Right atrium auricular region (tissue), 2 donors: Measurements from ENCODE around the gene KLHL26. TPM values are rescaled to one million over a fixed set of nuclear protein-coding genes. Genes with fewer than 3 reads are reported as not detected.
A peak's percentile ranks its signal among the peaks of the same experiment; 100 is the strongest.

Experiments
- DNase-seq: peaks from one replicate; pipeline ENCODE4 v3.0.0-alpha.2; 2019; ENCODE audit warnings: low spot score
- H3K27ac ChIP-seq, 2 donors: fragments of 200-600 bp; sonication (generic); 1 replicate in 1 of 2; 2 replicates in 1 of 2; pipeline ENCODE4 v1.5.1; 2016 to 2019
- H3K27me3 ChIP-seq, 2 donors: fragments of 200-600 bp; sonication (generic); one replicate each; pipeline versions ENCODE4 v1.5.1 to v1.6.0; 2017 to 2019
- H3K36me3 ChIP-seq: fragments of 200-600 bp; sonication (generic); one replicate; pipeline ENCODE4 v1.5.1; 2016
- H3K4me1 ChIP-seq, 2 donors: fragments of 200-600 bp; sonication (generic); one replicate each; pipeline versions ENCODE4 v1.5.1 to v1.6.0; 2017 to 2019
- H3K4me3 ChIP-seq, 2 donors: fragments of 200-600 bp; sonication (generic); 1 replicate in 1 of 2; 2 replicates in 1 of 2; pipeline ENCODE4 v1.5.1; 2017 to 2019; ENCODE audit warnings: mild to moderate bottlenecking in 1 of 2, moderate library complexity in 1 of 2
- H3K9me3 ChIP-seq, 2 donors: fragments of 200-600 bp; sonication (generic); one replicate each; pipeline ENCODE4 v1.5.1; 2019
- total RNA-seq, 2 donors: library from RNA; depleted of rRNA; stranded (reverse); fragments of >200 nt; gene quantifications; one replicate each; pipeline ENCODE4 v1.1.0, GENCODE V29; 2016
- TF ChIP-seq, protein P1 (sequence below), 2 donors: fragments of 200-600 bp; sonication (generic); IDR thresholded peaks; one replicate each; pipeline ENCODE4 v1.5.1; 2019; ENCODE audit warnings: antibody characterized with exemption in 2 of 2

KLHL26 gene
- total RNA-seq, 2 donors from 2014 or later: 5.7 to 11.3 TPM

DNA sequence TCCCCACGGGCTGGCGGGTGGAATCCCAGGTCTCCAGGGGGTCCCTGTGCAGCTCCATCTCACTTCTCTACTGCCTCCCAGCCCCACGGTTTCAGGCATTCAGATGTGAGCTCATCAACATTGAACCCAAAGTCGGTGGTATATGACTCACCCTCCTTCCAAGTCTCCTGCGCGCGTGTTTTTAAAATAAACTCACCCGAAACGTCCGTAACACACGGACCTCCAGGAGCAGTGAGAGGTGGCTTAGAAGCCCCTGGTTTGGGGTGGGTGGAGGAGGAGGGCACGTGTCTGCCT is 32.6 kb downstream of the KLHL26 start:
- DNase-seq: no peak
- no peak overlapping the region for H3K27ac ChIP-seq
- H3K9me3 ChIP-seq: no peaks in the 10 kb centered on the region
- TF ChIP-seq, protein P1, sequence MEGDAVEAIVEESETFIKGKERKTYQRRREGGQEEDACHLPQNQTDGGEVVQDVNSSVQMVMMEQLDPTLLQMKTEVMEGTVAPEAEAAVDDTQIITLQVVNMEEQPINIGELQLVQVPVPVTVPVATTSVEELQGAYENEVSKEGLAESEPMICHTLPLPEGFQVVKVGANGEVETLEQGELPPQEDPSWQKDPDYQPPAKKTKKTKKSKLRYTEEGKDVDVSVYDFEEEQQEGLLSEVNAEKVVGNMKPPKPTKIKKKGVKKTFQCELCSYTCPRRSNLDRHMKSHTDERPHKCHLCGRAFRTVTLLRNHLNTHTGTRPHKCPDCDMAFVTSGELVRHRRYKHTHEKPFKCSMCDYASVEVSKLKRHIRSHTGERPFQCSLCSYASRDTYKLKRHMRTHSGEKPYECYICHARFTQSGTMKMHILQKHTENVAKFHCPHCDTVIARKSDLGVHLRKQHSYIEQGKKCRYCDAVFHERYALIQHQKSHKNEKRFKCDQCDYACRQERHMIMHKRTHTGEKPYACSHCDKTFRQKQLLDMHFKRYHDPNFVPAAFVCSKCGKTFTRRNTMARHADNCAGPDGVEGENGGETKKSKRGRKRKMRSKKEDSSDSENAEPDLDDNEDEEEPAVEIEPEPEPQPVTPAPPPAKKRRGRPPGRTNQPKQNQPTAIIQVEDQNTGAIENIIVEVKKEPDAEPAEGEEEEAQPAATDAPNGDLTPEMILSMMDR (IDR thresholded peaks at IDR 0.05): no peak
- H3K4me3 ChIP-seq: no peak overlapping the region
- H3K4me1 ChIP-seq: peaks cover 0 to 38% of the 10 kb centered on the region in 2 donors
- H3K36me3 ChIP-seq: peaks cover 27% of the 10 kb centered on the region
- H3K27me3 ChIP-seq: no peaks in the 10 kb centered on the region

DNA sequence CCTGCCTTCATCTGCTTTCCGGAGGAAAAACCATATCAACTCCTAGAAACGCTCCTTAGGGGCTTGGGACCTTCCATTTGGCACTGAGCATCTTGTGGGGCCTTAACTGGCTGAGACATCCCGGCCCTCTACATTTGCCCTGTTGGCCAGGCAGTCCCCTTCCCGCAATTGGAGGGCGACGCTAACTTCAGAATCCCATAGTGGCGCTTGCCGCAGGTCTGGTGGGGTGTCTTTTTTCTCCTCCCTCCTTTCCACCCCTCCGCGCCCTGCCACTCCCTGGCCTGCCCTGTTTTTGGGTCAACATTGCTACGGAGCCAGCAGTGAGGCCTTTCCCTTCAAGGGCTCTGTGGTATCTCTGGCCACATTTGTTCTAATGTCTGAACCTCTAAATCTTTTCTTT is 33.1 kb downstream of the KLHL26 start:
- no peak overlapping the region for H3K27ac ChIP-seq
- peaks cover 27% of the 10 kb centered on the region for H3K36me3 ChIP-seq
- TF ChIP-seq, protein P1 (IDR thresholded peaks at IDR 0.05): no peak

DNA sequence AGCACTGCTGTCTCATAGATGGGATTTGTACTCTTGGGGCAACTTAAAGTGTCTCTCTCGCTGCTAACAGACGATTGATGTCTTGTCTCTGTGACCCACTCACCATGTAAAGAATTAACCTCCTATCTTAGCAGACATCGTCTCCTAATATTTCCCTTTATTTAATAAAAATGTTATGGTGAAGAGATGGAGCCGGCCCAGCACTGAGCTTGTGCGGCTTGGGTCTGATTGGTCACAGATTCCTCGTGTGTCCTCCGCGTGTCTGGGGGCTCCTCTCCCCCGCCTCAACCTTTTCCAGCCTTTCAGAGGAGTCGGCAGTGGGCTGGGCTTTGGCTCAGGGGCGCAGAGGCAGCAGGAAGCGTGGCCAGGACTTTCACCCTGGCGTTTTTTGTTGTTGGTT is 33.5 kb downstream of the KLHL26 start:
- DNase-seq: no peak
- H3K27ac ChIP-seq: no peak overlapping the region
- no peaks in the 10 kb centered on the region for H3K9me3 ChIP-seq
- H3K4me3 ChIP-seq: no peak overlapping the region
- peaks cover 0 to 36% of the 10 kb centered on the region in 2 donors for H3K4me1 ChIP-seq
- TF ChIP-seq, protein P1 (IDR thresholded peaks at IDR 0.05): no peak
- H3K27me3 ChIP-seq: no peaks in the 10 kb centered on the region
- peaks cover 27% of the 10 kb centered on the region for H3K36me3 ChIP-seq

More for the DNA sequence above, 33.1 kb downstream of the KLHL26 start:
- Histone ChIP-seq H3K27me3 (no peaks in the 10 kb centered on the region), H3K4me3 (no peak overlapping the region), H3K4me1 (peaks cover 0 to 38% of the 10 kb centered on the region in 2 donors), H3K9me3 (no peaks in the 10 kb centered on the region)
- no peak for DNase-seq

DNA sequence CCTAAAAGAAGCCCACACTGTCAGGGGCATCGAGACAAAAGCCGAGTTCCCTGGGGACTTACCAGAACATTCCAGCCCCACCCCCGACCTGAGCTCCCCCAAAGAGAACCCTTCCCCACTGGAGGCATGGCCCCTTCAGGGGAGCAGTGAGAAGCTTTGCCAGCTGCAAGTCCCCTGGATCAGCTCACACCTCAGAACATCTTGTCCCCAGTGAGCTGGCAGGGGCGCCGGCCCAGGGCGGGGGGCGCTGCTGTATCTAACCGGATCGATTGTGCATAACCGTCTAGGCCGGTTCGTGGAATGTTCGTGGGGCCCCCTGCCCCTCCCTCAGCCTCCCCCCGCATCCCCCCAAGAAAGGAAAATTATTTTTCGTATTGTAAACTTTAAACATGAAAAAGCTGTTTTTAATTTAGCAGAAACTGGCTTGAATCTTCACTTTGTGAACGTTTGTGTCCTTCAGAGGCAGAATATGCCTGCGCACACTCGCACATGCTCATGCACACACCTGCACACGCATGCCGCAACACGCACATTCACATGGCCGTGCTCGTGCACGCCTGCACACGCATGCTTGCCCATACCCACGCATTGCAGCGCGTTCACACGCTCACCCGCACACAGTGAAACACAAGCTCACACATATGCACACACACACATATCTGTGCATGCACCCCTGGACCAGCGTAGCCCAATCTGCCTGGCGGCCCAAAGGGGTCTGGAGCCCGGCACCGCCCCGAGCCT is 34.6 kb downstream of the KLHL26 start:
- Histone ChIP-seq H3K27ac (peak overlapping the region; percentile 56 to 68), H3K36me3 (peaks cover 27% of the 10 kb centered on the region), H3K9me3 (no peaks in the 10 kb centered on the region), H3K4me3 (no peak overlapping the region), H3K27me3 (no peaks in the 10 kb centered on the region), H3K4me1 (peaks cover 0 to 25% of the 10 kb centered on the region in 2 donors)
- TF ChIP-seq, protein P1 (IDR thresholded peaks at IDR 0.05): no peak
- DNase-seq: no peak

DNA sequence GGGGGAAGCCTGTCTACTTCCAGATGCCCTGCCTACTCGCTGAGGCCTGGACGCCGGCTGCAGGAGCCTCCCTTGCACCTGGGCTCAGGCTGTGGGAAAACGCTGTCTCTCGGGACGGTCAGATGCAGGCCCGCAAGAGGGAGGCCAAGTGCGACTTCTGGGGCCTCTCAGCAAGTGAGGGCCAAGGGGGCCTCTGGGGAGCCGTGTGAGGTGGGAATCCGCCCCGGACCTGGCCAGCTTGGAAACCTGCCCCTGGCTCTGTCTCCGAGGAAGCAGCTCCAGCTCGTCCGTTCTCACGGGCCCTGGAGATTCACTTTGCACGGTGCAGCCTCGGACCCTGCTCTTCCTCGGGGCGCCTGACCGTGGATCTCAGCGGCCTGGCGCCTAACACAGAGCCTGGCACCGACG is 35.2 kb downstream of the KLHL26 start:
- H3K4me3 ChIP-seq: no peak overlapping the region
- TF ChIP-seq, protein P1 (IDR thresholded peaks at IDR 0.05): no peak
- peaks cover 0 to 25% of the 10 kb centered on the region in 2 donors for H3K4me1 ChIP-seq
- no peak for DNase-seq
- H3K9me3 ChIP-seq: no peaks in the 10 kb centered on the region
- H3K36me3 ChIP-seq: peaks cover 27% of the 10 kb centered on the region
- peak overlapping the region; percentile 56 to 68 for H3K27ac ChIP-seq
- H3K27me3 ChIP-seq: no peaks in the 10 kb centered on the region
